ENCODE results near the gene KCNK6. TPM values are rescaled to one million over a fixed set of nuclear protein-coding genes. Genes with fewer than 3 reads are reported as not detected.

The KCNK6 gene
- total and polyA plus RNA-seq, 2 of the 8 experiments (the other 6 are each of a cell fraction or from before 2014, with no cell fraction given), result 10.6 to 13.3 TPM

DNA sequence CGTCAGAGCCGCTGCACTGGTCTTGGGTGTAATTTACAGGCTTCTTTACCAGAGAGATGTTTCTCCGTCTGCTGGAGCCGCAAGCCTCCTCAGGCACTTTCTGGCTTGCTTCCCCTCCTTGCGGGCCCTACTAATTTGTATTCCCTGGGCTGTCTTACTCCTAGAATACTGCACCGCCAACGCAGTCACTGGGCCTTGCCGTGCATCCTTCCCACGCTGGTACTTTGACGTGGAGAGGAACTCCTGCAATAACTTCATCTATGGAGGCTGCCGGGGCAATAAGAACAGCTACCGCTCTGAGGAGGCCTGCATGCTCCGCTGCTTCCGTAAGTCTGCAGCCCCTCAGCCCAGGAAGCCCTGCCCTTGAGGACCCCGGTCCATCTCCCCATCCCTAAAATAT lies 29.7 kb upstream of the KCNK6 start:
- H3K27ac ChIP-seq (ENCODE audit: low read depth, low read length), result no peak overlapping the region
- H2BK15ac ChIP-seq (ENCODE audit: low read length), result no peak overlapping the region
- H3K23ac ChIP-seq (ENCODE audit: insufficient read length), result no peak overlapping the region
- no peaks in the 10 kb centered on the region for H3K27me3 ChIP-seq (replicated peaks in 1 of 4; ENCODE audit: control insufficient read depth in 3 of 4, extremely low read depth in 1 of 4, insufficient read depth in 3 of 4, low read length in 3 of 4)
- 93% methylated on average over 15 of the region's 15 CpGs; no CpG with 5 or more reads in 1 of the 2 experiments for WGBS, 2 experiments (ENCODE audit: extremely low coverage in 1 of 2, insufficient coverage in 1 of 2, insufficient read length in 1 of 2, insufficient replicate concordance in 2 of 2, low coverage in 1 of 2, low lambda C conversion rate in 2 of 2, missing lambda C conversion rate in 1 of 2)
- CTCF ChIA-PET (ENCODE audit: partially characterized antibody), result interaction anchor here (0.6 to 1.6 kb wide), 5 partner anchors 24 to 629 kb away, joined by 3 to 5 read pairs (median 4); no protein-coding TSS in a partner anchor
- H3K4me3 ChIP-seq (ENCODE audit: extremely low read depth in 1 of 4, insufficient read depth in 2 of 4, low read depth in 3 of 4, low read length in 4 of 4), result no peak overlapping the region
- no peak overlapping the region for H2BK120ac ChIP-seq (replicated peaks; ENCODE audit: low read depth, low read length)
- no peak overlapping the region for H4K91ac ChIP-seq (replicated peaks; ENCODE audit: insufficient read length, low read length)
- no peak overlapping the region for H3K4ac ChIP-seq (replicated peaks; ENCODE audit: insufficient read length, low read depth, low read length)
- no peak overlapping the region for H3K56ac ChIP-seq (replicated peaks; ENCODE audit: insufficient read length, low read depth, low read length)
- no peak overlapping the region for H2BK5ac ChIP-seq (ENCODE audit: low read depth, low read length)
- FAIRE-seq, result no peak
- H4K8ac ChIP-seq (ENCODE audit: extremely low read depth, insufficient read depth, low read length), result no peak overlapping the region
- H3K79me1 ChIP-seq (ENCODE audit: low read depth, low read length), result peaks cover 3% of the 10 kb centered on the region; the same call in 1 of the 2 replicates
- no peak overlapping the region for H3K14ac ChIP-seq (ENCODE audit: insufficient read length)
- POLR2A ChIA-PET (ENCODE audit: partially characterized antibody), result interaction anchor here (0.9 to 3.2 kb wide), 2 partner anchors 18 to 44 kb away, joined by 3 to 7 read pairs; no protein-coding TSS in a partner anchor
- H3K9me3 ChIP-seq (ENCODE audit: insufficient read depth in 2 of 2, low read depth in 1 of 2, low read length in 1 of 2), result no peaks in the 10 kb centered on the region
- H3K36me3 ChIP-seq (ENCODE audit: control insufficient read depth in 2 of 4, insufficient read depth in 4 of 4, low read length in 3 of 4), result peaks cover 16 to 58% (median 41%) of the 10 kb centered on the region in 4 experiments
- no peak overlapping the region for H2AFZ ChIP-seq (ENCODE audit: low read length)
- no peak overlapping the region for H2BK20ac ChIP-seq (ENCODE audit: low read length)
- peaks cover 2 to 9% of the 10 kb centered on the region in 2 experiments for H4K20me1 ChIP-seq (replicated peaks in 1 of 2; ENCODE audit: control insufficient read depth in 1 of 2, insufficient read depth in 2 of 2, low read length in 2 of 2)
- TF ChIP-seq KDM1A (IDR thresholded peaks at IDR 0.05; ENCODE audit: borderline replicate concordance, low read length) (no peak), SP1 (IDR thresholded peaks at IDR 0.05; ENCODE audit: low read depth, low read length) (no peak), SIN3A (conservative IDR thresholded peaks at IDR 0.05 in 1 of 2, IDR thresholded peaks at IDR 0.05 in 1 of 2; ENCODE audit: low read depth in 1 of 2, low read length in 2 of 2) (no peak), ASH2L (IDR thresholded peaks at IDR 0.05; ENCODE audit: low read length) (no peak)
- TF ChIP-seq, protein P1, sequence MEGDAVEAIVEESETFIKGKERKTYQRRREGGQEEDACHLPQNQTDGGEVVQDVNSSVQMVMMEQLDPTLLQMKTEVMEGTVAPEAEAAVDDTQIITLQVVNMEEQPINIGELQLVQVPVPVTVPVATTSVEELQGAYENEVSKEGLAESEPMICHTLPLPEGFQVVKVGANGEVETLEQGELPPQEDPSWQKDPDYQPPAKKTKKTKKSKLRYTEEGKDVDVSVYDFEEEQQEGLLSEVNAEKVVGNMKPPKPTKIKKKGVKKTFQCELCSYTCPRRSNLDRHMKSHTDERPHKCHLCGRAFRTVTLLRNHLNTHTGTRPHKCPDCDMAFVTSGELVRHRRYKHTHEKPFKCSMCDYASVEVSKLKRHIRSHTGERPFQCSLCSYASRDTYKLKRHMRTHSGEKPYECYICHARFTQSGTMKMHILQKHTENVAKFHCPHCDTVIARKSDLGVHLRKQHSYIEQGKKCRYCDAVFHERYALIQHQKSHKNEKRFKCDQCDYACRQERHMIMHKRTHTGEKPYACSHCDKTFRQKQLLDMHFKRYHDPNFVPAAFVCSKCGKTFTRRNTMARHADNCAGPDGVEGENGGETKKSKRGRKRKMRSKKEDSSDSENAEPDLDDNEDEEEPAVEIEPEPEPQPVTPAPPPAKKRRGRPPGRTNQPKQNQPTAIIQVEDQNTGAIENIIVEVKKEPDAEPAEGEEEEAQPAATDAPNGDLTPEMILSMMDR (IDR thresholded peaks at IDR 0.05; ENCODE audit: control extremely low read depth in 1 of 3, insufficient read depth in 1 of 3, low read depth in 1 of 3, low read length in 3 of 3), result no peak
- H4K5ac ChIP-seq (ENCODE audit: insufficient read length, low read depth, low read length), result no peak overlapping the region
- no peaks in the 10 kb centered on the region for H3K23me2 ChIP-seq (ENCODE audit: low read depth, low read length)
- no peak overlapping the region for H2BK12ac ChIP-seq (ENCODE audit: low read depth, low read length)
- H3K18ac ChIP-seq (ENCODE audit: extremely low read depth, low read length), result no peak overlapping the region
- H2AK5ac ChIP-seq (ENCODE audit: low read depth, low read length), result no peak overlapping the region
- no peaks in the 10 kb centered on the region for H3K79me2 ChIP-seq (ENCODE audit: control insufficient read depth in 1 of 2, insufficient read depth in 2 of 2, low read length in 2 of 2)
- H3K9ac ChIP-seq (replicated peaks in 1 of 4; ENCODE audit: extremely low read depth in 1 of 4, low read depth in 3 of 4, low read length in 3 of 4), result no peak overlapping the region
- no peak overlapping the region for H3K4me2 ChIP-seq (ENCODE audit: insufficient read depth in 1 of 2, low read depth in 2 of 2, low read length in 2 of 2)
- H3K4me1 ChIP-seq (replicated peaks in 1 of 4; ENCODE audit: control insufficient read depth in 3 of 4, insufficient read depth in 4 of 4, low read length in 3 of 4), result no peaks in the 10 kb centered on the region
- DNase-seq (ENCODE audit: low read depth in 1 of 2, low spot score in 2 of 2), result no peak

Data from H1 (cell line).